ENCODE data around the gene ARID1B. TPM values are rescaled to one million over a fixed set of nuclear protein-coding genes. Genes with fewer than 3 reads are reported as not detected.
A peak's percentile ranks its signal among the peaks of the same experiment; 100 is the strongest.

Gene ARID1B
- total RNA-seq, 1 donor from 2014 or later = 66.3 TPM

DNA sequence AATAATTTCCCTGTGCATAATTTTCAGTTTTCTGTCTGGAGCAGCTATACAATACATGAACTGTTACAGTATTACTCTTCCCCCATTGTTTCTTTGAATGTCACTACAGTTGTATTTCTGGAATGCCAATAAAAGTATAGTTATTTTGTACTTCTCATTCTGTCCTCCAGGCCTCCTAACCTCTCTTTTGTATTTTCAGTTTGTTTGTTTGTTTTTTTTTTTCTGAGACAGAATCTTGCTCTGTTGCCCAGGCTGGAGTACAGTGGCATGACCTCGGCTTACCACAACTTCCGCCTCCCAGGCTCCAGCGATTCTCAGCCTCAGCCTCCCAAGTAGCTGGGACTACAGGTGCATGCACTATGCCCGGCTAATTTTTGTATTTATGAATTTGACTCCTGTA lies 16.8 kb upstream of the ARID1B start:
- DNase-seq (ENCODE audit: low spot score) = no peak
- H3K27ac Mint-ChIP-seq = no peak overlapping the region
- no peaks in the 10 kb centered on the region for H3K9me3 Mint-ChIP-seq
- intact Hi-C loops (cut with micrococcal nuclease) = no loop called here
- no peak overlapping the region for H3K4me3 Mint-ChIP-seq (ENCODE audit: low read depth)
- H3K4me1 Mint-ChIP-seq (ENCODE audit: low read depth) = no peaks in the 10 kb centered on the region
- peaks cover 21% of the 10 kb centered on the region for H3K27me3 Mint-ChIP-seq (ENCODE audit: low read depth)
- no peaks in the 10 kb centered on the region for H3K36me3 Mint-ChIP-seq (ENCODE audit: low read depth)

DNA sequence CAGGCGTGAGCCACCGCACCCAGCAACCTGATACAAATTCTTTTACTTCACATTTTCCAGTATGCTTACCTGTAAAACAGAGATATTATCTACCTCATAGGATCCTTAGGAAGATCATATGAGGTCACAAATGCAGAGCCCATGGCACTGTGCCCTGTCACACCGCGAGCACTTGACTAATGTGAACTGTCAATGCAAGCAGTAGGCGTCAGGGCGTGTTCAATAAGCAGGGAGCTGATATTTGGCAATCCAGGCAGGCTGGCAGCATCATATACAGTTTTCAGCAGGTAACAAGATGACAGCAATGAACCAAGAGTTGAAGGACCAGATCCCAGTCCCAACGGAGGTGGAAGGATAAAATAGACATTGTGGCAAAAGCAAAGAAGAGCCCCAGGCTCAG lies 14.6 kb upstream of the ARID1B start:
- intact Hi-C loops (cut with micrococcal nuclease) = no loop called here
- H3K4me3 Mint-ChIP-seq (ENCODE audit: low read depth) = no peak overlapping the region
- no peaks in the 10 kb centered on the region for H3K36me3 Mint-ChIP-seq (ENCODE audit: low read depth)
- no peaks in the 10 kb centered on the region for H3K9me3 Mint-ChIP-seq
- H3K4me1 Mint-ChIP-seq (ENCODE audit: low read depth) = peaks cover 2% of the 10 kb centered on the region
- no peak for DNase-seq (ENCODE audit: low spot score)
- H3K27ac Mint-ChIP-seq = no peak overlapping the region
- H3K27me3 Mint-ChIP-seq (ENCODE audit: low read depth) = peaks cover 18% of the 10 kb centered on the region

DNA sequence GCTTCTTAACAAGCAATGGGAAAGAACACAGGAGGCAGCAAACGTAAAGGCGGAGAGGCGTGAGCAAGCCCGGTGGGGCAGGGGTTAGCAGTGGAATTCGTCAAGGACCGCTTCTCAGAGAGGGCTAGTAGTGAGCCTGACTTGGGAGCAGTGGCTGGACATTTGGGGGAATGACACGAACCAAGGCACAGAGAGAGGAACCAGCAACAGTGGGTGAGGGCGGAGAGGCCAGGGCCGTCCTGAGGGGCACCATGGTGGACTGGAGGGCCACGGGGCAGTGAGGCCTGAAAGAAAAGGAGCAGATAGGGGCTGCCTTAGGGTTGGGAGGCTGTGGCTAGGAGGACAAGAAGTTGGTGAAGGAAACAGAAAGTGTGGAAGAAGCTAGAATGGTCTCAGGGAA lies 12.1 kb upstream of the ARID1B start:
- H3K9me3 Mint-ChIP-seq = no peaks in the 10 kb centered on the region
- no peak overlapping the region for H3K27ac Mint-ChIP-seq
- H3K4me1 Mint-ChIP-seq (ENCODE audit: low read depth) = peaks cover 9% of the 10 kb centered on the region
- DNase-seq (ENCODE audit: low spot score) = no peak
- no peaks in the 10 kb centered on the region for H3K36me3 Mint-ChIP-seq (ENCODE audit: low read depth)
- intact Hi-C loops (cut with micrococcal nuclease) = no loop called here
- no peak overlapping the region for H3K4me3 Mint-ChIP-seq (ENCODE audit: low read depth)
- H3K27me3 Mint-ChIP-seq (ENCODE audit: low read depth) = peaks cover 9% of the 10 kb centered on the region

DNA sequence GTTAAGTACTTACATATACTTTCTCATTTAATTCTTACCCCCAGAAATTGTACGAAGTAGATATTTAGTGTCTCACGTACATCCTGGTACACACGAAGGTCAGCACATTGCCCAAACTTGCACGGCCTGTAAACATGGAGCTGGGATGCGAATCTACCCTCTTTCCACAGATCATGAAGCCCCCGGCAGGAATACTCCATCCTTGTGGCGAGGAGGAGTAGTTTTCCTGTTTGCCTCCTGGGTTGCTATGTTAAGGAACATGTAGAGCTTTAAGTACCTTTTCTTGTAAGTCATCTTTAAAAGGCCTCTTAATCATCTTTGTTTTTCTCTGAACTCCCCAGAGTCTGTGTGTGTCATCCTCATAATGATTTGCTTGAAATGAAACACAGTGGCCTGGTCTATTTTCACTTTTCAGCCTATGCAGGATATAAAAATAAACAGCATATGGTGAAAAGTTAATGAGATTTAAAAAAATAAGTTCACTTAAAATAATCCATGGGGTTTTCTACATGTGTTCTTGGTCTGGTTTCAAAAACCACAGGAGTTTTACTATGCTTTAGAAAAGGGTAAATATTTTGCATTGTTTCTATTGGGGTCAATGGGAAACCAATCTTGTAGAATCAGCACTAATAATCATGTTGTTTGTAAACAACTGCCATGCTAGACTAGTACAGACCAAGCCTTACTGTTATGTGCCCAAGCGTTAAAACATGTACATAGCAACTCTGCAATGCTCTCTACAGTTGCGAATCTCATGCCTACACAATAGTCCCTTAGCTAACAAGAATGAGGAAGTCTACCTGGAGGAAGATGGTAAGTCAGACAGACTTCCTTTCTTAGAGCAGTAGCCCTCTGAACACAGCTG lies 9.3 kb upstream of the ARID1B start:
- Mint-ChIP-seq H3K9me3 (no peaks in the 10 kb centered on the region), H3K27me3 (ENCODE audit: low read depth) (no peaks in the 10 kb centered on the region), H3K4me1 (ENCODE audit: low read depth) (peaks cover 9% of the 10 kb centered on the region), H3K36me3 (ENCODE audit: low read depth) (no peaks in the 10 kb centered on the region), H3K27ac (no peak overlapping the region), H3K4me3 (ENCODE audit: low read depth) (no peak overlapping the region)
- intact Hi-C loops (cut with micrococcal nuclease) = no loop called here
- DNase-seq (ENCODE audit: low spot score) = no peak

DNA sequence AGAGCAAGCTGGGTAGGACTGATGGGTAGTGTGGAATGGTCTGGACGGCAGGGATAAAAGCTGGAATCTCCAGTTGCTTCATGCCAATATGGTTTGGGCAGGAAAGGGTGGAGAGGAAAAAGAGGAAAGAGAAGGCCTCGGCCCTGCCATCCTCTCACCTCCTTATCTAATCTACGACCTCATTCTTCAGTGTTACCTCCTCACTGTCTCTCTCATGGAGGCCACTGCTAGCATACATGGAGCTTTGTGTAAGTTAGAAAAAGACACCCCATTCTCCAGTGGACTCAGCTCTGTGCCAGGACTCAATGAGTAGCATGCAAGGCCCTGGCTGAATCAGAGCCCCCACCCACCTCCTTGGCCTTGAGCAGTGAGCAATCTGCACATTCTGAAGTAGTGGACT lies 6.1 kb upstream of the ARID1B start:
- Mint-ChIP-seq H3K27me3 (ENCODE audit: low read depth) (no peaks in the 10 kb centered on the region), H3K36me3 (ENCODE audit: low read depth) (no peaks in the 10 kb centered on the region), H3K9me3 (no peaks in the 10 kb centered on the region), H3K4me1 (ENCODE audit: low read depth) (peaks cover 21% of the 10 kb centered on the region), H3K4me3 (ENCODE audit: low read depth) (no peak overlapping the region), H3K27ac (no peak overlapping the region)
- DNase-seq (ENCODE audit: low spot score) = no peak
- intact Hi-C loops (cut with micrococcal nuclease) = loop anchor here (10.0 kb wide), 1 partner anchor 206 kb away; no protein-coding TSS in a partner anchor

DNA sequence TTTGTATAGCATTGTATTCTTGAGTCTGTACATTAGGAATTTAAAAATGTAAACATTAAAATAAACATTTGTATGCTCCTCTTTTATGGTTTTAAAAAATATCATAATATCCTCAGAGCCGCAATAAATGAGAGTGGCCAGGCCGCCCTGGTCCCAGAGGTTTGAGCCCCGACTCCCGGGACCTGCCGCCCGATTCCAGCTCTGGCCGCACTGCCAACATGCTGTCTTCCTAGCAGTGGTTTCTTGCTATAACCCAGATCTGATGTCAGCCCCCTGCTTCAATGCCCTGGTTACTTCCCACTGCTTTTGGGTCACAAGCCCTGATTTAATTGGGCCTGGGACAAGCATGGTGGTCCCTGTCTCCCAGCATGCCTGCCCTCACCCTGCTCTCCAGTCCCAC lies 5.4 kb upstream of the ARID1B start:
- H3K9me3 Mint-ChIP-seq = no peaks in the 10 kb centered on the region
- no peak overlapping the region for H3K27ac Mint-ChIP-seq
- H3K27me3 Mint-ChIP-seq (ENCODE audit: low read depth) = no peaks in the 10 kb centered on the region
- peaks cover 26% of the 10 kb centered on the region for H3K4me1 Mint-ChIP-seq (ENCODE audit: low read depth)
- DNase-seq (ENCODE audit: low spot score) = no peak
- intact Hi-C loops (cut with micrococcal nuclease) = loop anchor here (10.0 kb wide), 1 partner anchor 207 kb away; no protein-coding TSS in a partner anchor
- no peak overlapping the region for H3K4me3 Mint-ChIP-seq (ENCODE audit: low read depth)
- no peaks in the 10 kb centered on the region for H3K36me3 Mint-ChIP-seq (ENCODE audit: low read depth)

DNA sequence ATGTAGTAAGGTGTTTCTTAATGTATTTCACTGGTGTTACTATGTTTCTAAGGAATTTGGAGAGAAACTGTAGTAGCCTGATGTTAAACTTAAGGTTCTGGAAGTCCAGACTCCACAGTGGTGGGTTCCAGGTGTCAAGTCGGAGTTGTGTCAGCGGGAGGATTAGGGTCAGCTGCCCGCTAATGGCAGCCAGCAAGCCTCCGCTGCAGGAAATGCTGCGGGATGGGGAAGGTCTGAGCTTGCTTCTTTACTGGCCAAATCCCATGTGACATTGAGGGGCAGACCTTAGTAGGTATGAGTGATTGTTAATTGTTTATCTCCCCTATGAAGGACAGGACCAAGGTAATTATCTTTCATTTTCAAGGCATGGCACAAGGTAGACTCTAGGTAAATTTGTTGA lies 3.7 kb upstream of the ARID1B start:
- no peaks in the 10 kb centered on the region for H3K9me3 Mint-ChIP-seq
- H3K27me3 Mint-ChIP-seq (ENCODE audit: low read depth) = no peaks in the 10 kb centered on the region
- no peak overlapping the region for H3K4me3 Mint-ChIP-seq (ENCODE audit: low read depth)
- intact Hi-C loops (cut with micrococcal nuclease) = loop anchor here (10.0 kb wide), 1 partner anchor 209 kb away; no protein-coding TSS in a partner anchor
- peaks cover 19% of the 10 kb centered on the region for H3K4me1 Mint-ChIP-seq (ENCODE audit: low read depth)
- no peaks in the 10 kb centered on the region for H3K36me3 Mint-ChIP-seq (ENCODE audit: low read depth)
- H3K27ac Mint-ChIP-seq = no peak overlapping the region
- DNase-seq (ENCODE audit: low spot score) = no peak

DNA sequence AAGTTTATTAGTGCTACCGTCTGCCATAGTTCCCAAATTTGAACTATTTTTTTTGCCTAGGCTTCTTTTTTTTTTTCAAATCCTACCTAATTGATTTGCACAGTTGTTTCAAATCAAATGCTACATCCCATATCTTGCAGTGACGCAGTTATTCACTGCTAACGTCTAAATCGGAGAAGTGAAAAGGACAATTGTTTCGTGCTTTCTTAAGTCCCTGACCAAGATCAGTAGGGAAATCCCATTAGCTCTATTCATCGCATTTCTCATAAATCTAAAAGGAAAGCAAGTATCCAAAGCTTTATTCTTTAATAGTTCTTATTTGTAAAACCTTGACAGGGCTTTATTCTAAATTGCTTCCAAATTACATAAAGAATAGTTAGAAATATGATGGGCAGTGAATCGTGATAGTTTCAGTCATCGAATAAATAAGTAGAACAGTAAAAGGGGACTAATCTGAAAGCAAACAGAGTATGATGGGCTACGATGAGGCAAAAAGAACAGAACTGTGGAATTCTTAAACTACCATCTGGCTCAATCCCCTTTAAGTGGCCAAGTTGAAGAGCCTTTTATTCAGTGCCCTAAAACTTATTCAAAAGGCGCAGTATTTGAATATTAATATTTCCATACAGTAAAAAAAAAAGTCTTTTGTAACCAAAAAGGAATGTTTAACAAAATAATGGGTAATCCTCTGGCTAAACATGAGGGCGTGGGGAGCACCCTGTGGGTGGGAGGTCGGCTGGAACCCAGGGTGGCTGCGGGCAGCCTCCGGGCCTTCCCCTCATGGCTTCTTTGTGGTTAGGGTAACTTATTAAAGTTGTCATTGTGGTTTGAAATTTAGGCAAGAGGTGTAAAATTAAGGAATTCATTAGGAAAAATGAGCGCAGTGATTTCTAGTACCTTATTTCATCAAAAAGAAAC lies 3.0 kb upstream of the ARID1B start:
- H3K9me3 Mint-ChIP-seq = no peaks in the 10 kb centered on the region
- H3K27me3 Mint-ChIP-seq (ENCODE audit: low read depth) = no peaks in the 10 kb centered on the region
- no peak for DNase-seq (ENCODE audit: low spot score)
- no peak overlapping the region for H3K27ac Mint-ChIP-seq
- intact Hi-C loops (cut with micrococcal nuclease) = loop anchor here (10.0 kb wide), 1 partner anchor 209 kb away; no protein-coding TSS in a partner anchor
- no peak overlapping the region for H3K4me3 Mint-ChIP-seq (ENCODE audit: low read depth)
- peaks cover 19% of the 10 kb centered on the region for H3K4me1 Mint-ChIP-seq (ENCODE audit: low read depth)
- no peaks in the 10 kb centered on the region for H3K36me3 Mint-ChIP-seq (ENCODE audit: low read depth)

DNA sequence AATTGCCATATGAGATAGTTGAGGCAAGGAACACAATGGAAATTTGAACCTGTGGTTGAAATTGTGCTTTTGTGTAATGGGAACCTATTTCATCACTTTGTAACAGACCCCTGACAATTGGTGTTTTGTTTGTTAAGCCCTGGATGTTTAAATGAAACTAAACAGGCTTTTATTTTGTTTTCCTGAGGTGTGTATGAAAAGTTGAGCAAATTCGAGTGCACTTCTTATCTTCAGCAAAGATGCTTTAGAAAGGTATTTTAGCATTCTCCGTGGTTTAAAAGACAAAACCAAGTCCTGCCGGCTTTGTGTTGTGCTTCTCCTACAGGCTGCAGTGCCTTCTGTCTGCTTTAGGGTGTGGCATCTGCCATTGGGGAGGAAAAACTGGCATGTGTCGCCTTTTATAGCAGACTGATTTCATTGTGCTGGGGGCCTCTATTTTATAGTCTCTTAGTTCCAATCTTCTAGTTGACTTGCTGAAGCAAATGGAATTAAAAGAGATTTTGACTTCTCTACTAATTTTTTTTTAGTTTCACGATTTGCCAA lies 2.2 kb upstream of the ARID1B start:
- Mint-ChIP-seq H3K4me1 (ENCODE audit: low read depth) (peaks cover 19% of the 10 kb centered on the region), H3K9me3 (no peaks in the 10 kb centered on the region), H3K36me3 (ENCODE audit: low read depth) (no peaks in the 10 kb centered on the region), H3K4me3 (ENCODE audit: low read depth) (no peak overlapping the region), H3K27me3 (ENCODE audit: low read depth) (no peaks in the 10 kb centered on the region), H3K27ac (no peak overlapping the region)
- intact Hi-C loops (cut with micrococcal nuclease) = loop anchor here (5.0 to 10.0 kb wide), 2 partner anchors 210 to 497 kb away; no protein-coding TSS in a partner anchor
- no peak for DNase-seq (ENCODE audit: low spot score)

DNA sequence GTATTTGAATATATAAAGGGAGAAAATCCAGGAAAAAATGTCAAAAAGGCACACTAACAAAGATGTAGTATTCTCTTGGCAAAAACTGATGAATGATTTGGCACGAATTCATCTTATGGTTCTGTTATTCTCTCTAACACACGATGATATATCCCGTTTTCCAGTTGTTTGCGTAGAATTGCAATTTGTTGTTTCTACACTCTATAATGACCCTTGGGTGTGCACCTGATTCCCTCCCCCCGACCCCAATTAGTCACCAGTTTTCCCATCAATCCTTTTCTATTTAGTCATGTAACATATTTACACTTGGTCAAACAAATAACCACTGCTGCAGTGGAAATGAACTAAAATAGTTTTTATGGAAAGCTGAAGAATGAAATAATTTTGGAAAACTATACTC lies 1.5 kb upstream of the ARID1B start:
- Mint-ChIP-seq H3K4me1 (ENCODE audit: low read depth) (peaks cover 24% of the 10 kb centered on the region), H3K4me3 (ENCODE audit: low read depth) (no peak overlapping the region), H3K27me3 (ENCODE audit: low read depth) (no peaks in the 10 kb centered on the region), H3K27ac (no peak overlapping the region), H3K36me3 (ENCODE audit: low read depth) (no peaks in the 10 kb centered on the region), H3K9me3 (no peaks in the 10 kb centered on the region)
- intact Hi-C loops (cut with micrococcal nuclease) = loop anchor here (2.0 to 10.0 kb wide), 3 partner anchors 211 to 1461 kb away; partner anchors contain the start of gene TFB1M
- DNase-seq (ENCODE audit: low spot score) = no peak

DNA sequence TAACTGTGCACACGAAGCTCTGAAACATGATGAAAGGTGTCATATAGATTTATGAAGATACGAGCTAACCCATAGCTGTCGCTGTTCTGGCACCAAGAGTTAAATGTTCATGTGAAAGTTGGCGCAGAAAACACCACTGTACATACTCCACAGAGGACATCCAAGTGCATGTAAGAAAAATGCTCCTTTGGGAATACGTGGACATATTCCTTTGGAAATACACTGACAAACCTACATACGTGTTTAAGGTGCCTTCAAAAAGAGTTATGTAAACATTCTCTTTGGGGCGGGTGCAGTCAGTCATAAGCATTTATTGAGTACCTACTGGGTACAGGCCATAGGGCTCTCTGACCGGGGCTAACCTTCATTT lies 723 bp upstream of the ARID1B start:
- Mint-ChIP-seq H3K4me1 (ENCODE audit: low read depth) (peaks cover 31% of the 10 kb centered on the region), H3K36me3 (ENCODE audit: low read depth) (no peaks in the 10 kb centered on the region), H3K27me3 (ENCODE audit: low read depth) (no peaks in the 10 kb centered on the region), H3K4me3 (ENCODE audit: low read depth) (peak overlapping the region; percentile 85), H3K27ac (peak overlapping the region; percentile 91), H3K9me3 (no peaks in the 10 kb centered on the region)
- DNase-seq (ENCODE audit: low spot score) = peak; percentile 13
- intact Hi-C loops (cut with micrococcal nuclease) = loop anchor here (2.0 to 10.0 kb wide), 3 partner anchors 212 to 1462 kb away; partner anchors contain the start of gene TFB1M

DNA sequence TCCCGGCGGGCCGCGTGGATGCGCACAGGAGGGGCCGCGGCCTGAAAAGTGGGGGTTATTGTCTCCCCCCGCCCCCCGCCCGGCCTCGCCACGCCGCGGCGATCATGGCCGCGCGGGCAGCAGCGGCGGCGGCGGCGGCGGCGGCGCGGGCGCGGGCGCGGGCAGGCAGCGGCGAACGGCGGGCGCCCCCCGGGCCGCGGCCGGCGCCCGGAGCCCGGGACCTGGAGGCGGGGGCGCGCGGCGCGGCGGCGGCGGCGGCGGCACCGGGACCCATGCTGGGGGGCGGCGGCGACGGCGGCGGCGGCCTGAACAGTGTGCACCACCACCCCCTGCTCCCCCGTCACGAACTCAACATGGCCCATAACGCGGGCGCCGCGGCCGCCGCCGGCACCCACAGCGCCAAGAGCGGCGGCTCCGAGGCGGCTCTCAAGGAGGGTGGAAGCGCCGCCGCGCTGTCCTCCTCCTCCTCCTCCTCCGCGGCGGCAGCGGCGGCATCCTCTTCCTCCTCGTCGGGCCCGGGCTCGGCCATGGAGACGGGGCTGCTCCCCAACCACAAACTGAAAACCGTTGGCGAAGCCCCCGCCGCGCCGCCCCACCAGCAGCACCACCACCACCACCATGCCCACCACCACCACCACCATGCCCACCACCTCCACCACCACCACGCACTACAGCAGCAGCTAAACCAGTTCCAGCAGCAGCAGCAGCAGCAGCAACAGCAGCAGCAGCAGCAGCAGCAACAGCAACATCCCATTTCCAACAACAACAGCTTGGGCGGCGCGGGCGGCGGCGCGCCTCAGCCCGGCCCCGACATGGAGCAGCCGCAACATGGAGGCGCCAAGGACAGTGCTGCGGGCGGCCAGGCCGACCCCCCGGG lies 637 bp downstream of the ARID1B start:
- Mint-ChIP-seq H3K36me3 (ENCODE audit: low read depth) (no peaks in the 10 kb centered on the region), H3K27ac (peak overlapping the region; percentile 97), H3K9me3 (no peaks in the 10 kb centered on the region), H3K4me3 (ENCODE audit: low read depth) (peak overlapping the region; percentile 90), H3K27me3 (ENCODE audit: low read depth) (no peaks in the 10 kb centered on the region), H3K4me1 (ENCODE audit: low read depth) (peaks cover 41% of the 10 kb centered on the region)
- DNase-seq (ENCODE audit: low spot score) = peak; percentile 62
- intact Hi-C loops (cut with micrococcal nuclease) = loop anchor here (1.0 to 10.0 kb wide), 4 partner anchors 91 to 1463 kb away; partner anchors contain the start of gene TFB1M

All from activated T-helper 2 cell treated with anti-CD3 and anti-CD28 coated beads, Interferon-gamma antibody, Interleukin-2, Interleukin-4, amounts not matched to agents 10 μg/mL and 5 μg/mL and 100 μg/mL, durations not matched to agents 14 hours and 24 hours and 36 hours (primary cell).